Measurements from ENCODE around the gene BCAS2. TPM values are rescaled to one million over a fixed set of nuclear protein-coding genes. Genes with fewer than 3 reads are reported as not detected.

The BCAS2 gene
- total RNA-seq, 1 donor from 2014 or later: 32.5 TPM

Other genes with a start within 250 kb of the BCAS2 start
- gene TRIM33, start 70.4 kb downstream of the BCAS2 start, total RNA-seq (ENCODE audit: insufficient read depth, low replicate concordance): 41.9 TPM
- gene DENND2C, start 88.4 kb upstream of the BCAS2 start, total RNA-seq (ENCODE audit: insufficient read depth, low replicate concordance): 10.8 TPM
- not detected for gene AMPD1, start 113.9 kb upstream of the BCAS2 start, total RNA-seq (ENCODE audit: insufficient read depth, low replicate concordance)
- 32.7 TPM for gene NRAS, start 135.2 kb upstream of the BCAS2 start, total RNA-seq (ENCODE audit: insufficient read depth, low replicate concordance)
- 468 TPM for gene CSDE1, start 176.4 kb upstream of the BCAS2 start, total RNA-seq (ENCODE audit: insufficient read depth, low replicate concordance)
- gene SIKE1, start 199.1 kb upstream of the BCAS2 start, total RNA-seq (ENCODE audit: insufficient read depth, low replicate concordance): 163 TPM